GF-D8 (cell line): ENCODE measurements around the gene DPY30.
"Not testable (repeated sequence)": the region's sequence is repeated elsewhere in the genome, so short reads cannot be mapped to it uniquely, and the experiment has no call there.

Experiments used
- DNase-seq: peaks from one replicate; lab custom pipeline; 2025; lab: John Stamatoyannopoulos, UW

The DPY30 gene

DNA sequence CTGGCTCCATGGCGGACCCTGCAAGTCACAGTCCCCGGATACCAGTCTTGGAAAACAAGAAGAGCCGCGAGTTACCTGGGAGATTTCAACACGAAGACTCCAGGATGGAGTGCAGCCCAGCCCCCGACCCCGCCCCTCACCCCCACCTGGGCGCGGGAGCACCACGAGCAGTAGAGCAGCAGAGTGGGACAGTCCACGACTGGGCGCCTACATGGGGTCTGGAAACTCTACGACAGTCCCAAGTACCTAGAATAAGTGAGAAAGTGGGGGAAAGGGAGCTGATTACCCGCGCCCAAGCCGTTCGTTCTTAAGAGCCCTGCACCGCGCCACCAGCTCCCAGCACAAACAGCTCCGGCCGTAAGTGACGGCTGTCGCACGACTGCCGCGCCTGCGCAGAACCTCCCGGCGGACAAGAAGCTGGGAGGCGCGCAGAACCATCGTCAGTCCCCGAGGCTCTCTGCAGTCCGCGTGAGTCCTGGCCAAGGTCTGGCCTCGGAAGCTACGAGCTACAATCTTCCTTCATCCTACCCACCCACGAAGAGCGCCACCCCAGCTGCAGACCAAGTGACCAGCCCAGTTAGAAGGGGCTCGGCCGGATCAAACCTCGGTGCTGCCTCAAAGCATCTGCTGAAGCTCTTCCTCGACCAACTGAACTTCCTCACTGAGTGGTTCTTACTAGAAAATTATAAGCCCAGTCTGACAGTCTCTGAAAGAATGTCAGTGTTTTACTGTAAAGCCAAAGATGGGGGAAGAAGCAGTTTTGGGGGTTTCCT is at the start of gene DPY30:
DPY30 (minus strand) TSS at position 359 of the 773 bp plus-strand sequence; CDS start at position 10, 349 bp downstream.
- peak; percentile 80 for DNase-seq

DNA sequence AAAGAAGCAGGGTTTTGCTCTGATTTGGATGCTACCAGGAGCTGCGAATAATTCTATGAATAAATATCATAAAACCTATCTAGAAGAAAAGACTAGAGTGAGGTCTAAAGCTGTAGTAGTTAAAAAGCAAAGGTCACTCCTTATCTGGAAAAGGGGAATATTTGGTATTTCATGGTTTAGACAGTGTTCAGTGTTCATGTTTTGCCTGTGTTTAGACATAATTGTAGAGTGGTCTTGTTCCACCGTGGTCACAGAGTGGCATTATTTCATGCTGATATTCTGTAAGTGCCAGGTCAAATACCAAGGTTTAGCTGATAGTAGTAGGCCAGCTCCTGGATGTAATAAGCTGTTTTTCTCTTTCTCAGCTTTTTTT is 34.5 kb upstream of the DPY30 start:
- DNase-seq = no peak

DNA sequence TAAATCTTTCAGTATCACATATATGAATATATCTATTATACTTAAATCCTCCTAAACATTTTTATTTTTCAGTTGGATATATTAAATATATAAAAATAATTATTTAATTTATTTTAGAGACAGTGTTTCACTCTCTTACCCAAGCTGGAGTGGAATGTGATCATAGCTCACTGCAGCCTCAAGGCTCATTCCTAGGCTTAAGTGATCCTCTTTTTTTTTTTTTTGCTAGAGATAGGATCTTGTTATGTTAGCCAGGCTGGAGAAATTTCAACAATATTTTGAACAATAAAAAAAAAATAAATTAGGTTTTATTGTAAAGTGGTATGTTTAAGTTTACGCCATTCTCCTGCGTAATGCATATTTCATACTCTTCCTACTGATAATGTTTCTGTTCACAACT is 27.9 kb upstream of the DPY30 start:
- DNase-seq = no peak

DNA sequence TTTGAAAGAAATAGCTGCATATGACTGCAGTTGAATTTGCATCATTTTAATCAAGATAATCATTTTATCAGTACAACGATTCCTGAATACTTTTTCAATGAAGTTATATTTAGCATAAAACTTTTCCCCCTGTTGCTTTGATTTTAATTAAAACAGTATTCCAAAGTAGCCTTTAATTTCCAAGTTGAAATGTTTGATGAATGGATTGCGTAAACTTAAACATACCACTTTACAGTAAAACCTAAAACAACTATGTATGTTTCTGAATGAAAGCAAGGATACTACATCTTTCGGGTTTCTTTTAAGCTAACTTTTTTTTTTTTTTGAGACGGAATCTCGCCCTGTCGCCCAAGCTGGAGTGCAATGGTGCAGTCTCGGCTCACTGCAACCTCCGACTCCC is 25.1 kb upstream of the DPY30 start:
- no peak for DNase-seq

DNA sequence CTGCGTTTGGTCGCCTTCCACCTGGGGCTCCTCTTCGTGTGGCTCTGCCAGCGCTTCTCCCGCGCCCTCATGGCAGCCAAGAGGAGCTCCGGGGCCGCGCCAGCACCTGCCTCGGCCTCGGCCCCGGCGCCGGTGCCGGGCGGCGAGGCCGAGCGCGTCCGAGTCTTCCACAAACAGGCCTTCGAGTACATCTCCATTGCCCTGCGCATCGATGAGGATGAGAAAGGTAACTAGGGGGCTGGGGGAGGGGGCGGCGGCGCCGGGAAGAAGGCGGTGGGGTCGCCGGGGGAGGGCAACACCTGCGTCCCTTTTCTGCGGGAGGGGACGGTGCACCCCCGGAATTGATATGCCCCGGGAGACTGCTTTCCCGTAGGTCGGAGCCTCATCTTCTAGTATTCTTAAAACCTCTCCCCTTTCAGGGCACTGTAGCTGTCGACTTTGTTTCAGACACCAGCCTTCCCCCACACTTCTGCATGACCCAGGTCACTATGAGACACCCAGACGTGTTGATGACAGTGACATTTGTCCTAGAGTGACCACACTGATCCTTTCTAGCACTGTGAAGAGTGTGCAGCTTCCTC is 24.5 kb upstream of the DPY30 start:
- DNase-seq = no peak

DNA sequence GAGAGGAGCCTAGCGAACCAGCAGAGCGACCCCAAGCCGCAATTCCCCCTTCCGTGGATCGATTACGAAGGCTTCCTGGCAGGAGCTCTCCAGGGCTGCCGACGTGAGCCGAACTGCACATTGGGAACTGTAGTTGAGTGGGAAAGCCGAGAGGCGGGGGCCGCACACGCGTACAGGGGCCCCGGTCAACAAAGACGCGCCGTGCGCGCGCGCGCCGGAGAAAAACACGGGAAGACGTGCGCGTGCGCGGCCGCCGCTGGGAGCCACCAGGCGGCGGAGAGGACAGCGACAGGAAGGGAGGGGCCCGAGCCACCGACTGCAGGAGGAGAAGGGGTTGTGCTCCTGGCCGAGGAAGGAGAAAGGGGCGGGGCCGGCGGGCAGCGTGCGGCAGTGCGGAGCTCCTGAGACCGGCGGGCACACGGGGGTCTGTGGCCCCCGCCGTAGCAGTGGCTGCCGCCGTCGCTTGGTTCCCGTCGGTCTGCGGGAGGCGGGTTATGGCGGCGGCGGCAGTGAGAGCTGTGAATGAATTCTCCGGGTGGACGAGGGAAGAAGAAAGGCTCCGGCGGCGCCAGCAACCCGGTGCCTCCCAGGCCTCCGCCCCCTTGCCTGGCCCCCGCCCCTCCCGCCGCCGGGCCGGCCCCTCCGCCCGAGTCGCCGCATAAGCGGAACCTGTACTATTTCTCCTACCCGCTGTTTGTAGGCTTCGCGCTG is 23.9 kb upstream of the DPY30 start, which contains the start of gene SPAST:
SPAST (plus strand) TSS at position 247 of the 711 bp plus-strand sequence; CDS start at position 523, 276 bp downstream.
- peak; percentile 96 for DNase-seq

DNA sequence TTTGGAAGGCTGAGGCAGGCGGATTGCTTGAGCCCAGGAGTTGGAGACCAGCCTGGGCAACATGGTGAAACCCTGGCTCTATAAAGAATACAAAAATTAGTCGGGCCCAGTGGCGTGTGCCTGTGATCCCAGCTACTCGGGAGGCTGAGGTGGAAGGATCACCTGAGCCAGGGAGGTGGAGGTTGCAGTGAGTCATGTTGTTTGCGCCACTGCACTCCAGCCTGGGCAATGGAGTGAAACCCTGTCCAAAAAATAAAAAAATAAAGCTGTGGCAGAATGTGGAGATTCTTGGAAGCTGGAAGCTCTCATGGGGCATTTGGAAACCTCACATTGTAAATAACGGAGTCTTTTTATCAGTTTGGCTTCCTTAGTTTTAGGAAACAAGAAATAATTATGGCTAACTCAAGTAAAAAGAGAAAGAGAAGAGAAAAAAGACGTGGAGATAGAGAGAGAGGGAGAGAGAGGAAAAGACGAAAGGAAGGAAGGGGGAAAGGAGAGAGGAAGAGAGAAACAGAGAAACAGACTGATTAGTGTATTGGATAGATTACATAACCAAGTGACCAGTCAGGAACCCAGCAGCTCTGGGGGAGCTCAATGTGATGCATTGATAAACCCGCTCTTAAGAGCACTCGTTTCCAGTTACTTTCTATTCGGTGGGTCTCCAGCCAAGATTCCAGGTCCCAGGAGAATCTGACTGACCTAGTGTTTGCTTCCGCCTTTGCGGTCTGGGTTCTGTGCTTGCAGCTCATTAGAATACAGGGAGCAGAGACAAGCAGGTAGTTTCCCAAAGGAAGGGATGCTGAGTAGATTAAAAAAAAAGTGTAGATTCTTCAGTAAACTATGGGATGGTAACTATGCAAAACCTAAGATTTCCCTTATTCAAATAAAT is 22.6 kb upstream of the DPY30 start:
- peak; percentile 26 for DNase-seq

DNA sequence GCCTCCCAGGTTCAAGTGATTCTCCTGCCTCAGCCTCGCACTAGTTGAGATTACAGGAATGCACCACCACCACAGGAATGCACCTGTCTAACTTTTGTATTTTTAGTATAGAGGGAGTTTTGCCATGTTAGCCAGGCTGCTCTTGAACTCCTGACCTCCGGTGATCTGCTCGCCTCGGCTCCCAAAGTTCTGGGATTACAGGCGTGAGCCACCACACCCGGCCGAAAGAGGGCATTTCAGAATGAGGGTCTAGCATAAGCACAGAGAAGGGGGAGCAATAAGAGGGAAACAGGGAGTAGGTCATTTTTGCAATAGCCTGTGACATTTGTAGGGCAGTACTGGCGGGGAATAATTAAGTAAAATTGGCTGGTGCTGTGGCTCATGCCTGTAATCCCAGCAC is 21.8 kb upstream of the DPY30 start:
- DNase-seq = no peak

DNA sequence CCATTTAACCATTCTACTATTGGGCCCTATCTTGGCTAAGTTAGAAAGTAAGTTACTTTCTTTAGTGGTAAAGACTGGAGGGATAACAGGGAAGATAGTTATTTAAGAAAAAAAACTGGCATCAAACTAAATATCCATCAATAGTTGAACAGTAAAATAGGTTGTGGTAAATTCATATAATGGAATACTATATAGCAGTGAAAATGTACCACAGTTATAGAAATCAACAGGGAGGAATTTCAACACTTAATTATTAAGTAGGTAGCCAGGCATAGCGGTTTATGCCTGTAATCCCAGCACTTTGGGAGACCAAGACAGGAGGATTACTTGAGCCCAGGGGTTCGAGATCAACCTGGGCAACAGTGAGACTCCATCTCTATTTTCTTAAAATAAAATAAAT is 20.7 kb upstream of the DPY30 start:
- no peak for DNase-seq

DNA sequence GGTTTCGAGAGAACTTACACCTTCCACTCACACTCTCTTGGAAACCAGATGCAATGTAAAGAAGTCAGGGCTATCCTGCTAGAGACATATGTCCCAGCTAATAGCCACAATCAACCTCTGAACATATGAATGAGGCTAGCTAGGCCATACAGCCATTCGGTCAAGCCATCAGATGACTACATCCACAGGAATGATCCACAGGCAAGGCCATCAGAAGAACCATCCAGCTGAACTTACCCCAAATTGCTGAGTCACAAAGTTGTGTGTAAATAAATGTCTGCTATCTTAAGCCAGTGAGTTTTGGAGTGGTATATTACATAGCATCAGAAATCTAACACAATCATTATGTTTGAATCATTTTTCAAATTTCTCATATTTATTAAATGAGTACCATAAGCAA is 18.5 kb upstream of the DPY30 start:
- DNase-seq = no peak

DNA sequence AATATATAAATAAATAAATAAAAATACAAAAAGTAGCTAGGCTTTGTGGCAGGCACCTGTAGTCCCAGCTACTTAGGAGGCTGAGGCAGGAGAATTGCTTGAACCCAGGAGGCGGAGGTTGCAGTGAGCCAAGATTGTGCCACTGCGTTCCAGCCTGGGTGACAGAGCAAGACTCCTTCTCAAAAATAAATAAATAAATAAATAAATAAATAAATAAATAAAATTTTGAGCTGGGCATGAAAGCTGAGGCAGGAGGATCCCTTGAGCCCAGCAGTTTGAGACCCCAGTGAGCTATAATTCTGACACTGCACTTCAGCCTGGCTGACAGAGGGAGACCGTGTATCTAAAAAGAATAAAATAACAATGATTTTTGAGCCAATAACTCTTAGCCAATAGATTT is 15.0 kb upstream of the DPY30 start:
- DNase-seq = not testable (repeated sequence)

DNA sequence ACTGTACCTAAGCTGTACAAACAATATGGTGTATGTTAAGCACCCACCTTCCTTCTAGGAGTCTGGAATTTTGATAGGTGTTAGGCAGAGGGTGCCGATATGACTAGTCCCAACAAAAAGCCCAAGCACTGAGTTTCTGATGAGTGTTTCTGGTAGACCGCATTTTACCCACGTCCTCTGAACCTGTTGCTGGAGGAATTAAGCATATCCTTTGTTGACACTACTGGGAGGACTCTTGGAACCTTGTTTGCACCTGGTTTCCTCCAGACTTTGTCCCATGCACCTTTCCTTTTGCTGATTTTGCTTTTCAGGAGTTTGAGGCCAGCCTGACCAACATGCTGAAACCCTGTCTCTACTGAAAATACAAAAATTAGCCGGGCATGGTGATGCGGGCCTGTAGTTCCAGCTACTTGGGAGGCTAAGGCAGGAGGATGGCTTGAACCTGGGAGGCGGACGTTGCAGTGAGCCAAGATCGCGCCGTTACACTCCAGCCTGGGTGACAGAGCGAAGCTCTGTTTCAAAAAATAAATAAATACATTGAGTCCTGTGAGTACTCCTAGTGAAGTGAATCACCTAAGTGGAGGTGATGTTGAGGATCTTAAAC is 12.3 kb upstream of the DPY30 start:
- no peak for DNase-seq

DNA sequence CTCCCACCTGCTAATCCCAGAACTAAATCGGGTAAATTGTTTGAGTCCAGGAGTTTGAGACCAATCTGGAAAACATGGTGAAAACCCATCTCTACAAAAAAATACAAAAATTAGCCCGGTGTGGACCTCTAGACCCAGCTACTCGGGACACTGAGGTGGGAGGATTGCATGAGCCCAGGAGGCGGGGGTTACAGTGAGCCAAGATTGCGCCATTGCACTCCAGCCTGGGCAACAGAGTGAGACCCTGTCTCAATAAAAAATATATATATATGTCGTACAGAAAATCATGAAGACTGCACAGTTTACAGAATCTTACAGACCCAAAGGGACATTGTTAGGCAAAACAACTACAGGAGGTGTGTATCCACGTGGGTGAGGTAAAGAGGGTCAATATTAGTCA is 4.0 kb upstream of the DPY30 start:
- no peak for DNase-seq

DNA sequence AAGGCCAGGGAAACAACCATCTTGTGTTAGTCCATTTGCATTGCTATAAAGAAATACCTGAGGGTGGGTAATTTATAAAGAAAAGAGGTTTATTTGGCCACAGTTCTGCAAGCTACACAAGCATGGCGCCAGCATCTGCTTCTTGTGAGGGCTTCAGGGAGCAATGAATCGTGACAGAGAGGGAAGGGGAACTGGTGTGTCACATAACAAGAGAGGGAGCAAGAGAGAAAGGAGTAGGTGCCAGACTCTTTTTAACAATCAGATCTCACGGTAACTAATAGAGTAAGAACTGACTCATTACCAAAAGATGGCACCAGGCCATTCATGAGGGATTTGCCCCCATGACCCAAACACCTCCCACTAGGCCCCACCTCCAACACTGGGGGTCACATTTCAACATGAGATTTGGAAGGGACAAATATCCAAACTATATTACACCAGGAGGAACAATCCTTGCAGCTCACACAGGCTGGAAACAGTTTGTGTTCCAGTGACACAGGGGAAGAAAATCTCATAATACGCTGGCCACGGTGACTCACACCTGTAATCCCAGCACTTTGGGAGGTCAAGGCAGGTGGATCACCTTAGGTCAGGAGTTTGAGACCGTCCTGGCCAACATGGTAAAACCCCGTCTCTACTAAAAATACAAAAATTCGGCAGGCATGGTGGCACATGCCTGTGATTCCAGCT is 5.3 kb downstream of the DPY30 start:
- DNase-seq = not testable (repeated sequence)

DNA sequence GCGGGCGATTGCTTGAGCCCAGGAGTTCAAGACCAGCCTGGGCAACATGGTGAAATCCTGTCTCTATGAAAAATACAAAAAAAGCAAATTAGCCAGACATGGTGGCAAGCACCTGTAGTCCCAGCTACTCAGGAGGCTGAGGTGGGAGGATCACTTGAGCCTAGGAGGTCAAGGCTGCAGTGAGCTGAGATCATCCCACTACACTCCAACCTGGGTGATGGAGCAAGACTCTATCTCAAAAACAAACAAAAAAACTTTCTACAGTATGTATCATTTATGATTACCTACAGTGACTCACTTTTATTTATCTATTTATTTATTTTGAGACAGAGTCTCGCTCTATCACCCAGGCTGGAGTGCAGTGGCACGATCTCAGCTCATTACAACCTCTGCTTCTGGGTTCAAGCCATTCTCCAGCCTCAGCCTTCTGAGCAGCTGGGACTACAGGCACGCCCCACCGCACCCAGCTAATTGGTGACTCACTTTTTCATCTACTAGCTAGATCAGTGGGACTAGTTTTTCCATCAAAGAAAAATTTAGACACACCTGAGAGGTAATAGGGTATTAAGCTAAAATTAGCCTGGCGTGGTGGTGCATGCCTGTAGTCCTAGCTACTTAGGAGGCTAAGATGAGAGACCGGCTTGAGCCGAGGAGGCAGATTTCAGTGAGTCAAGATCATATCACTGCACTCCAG is 20.7 kb downstream of the DPY30 start:
- DNase-seq = not testable (repeated sequence)

DNA sequence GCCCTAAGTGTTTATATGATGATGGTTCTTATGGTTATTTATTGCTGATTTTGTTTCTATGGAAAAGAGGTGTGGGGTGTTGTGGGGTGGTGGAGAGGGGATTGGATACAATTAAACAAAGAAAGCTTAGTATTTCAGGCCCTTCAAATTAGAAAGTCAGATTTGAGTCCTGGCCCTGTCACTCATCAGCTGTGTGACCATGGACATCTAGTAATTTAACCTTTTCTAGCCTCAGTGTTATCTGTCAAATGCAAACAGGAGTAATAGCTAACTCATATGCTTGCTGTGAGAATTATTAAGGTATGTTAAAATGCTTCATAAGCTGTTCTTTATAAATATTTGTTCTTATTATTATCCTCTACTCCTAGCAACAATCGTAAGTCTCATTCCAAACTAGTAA is 26.7 kb downstream of the DPY30 start:
- no peak for DNase-seq

DNA sequence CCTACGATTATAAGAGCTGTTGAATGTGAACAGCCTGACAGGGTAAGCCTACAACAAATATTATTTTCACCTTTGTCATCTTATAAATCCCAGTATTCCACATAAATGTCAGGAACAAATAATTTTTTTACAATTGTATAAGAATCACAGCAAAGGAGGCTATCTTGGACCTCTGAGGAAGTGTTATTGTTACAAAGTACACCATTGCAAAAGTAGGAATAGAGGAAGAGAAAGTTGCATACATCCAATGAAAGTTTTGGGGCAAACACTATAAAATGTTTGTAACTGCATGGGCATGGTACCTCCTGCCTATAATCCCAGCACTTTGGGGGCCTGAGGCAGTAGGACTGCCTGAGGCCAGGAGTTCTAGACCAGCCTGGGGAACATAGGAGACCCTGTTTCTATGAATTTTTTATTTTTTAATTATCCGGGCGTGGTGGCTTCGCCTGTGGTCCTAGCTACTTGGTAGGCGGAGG is 28.1 kb downstream of the DPY30 start:
- DNase-seq = no peak

DNA sequence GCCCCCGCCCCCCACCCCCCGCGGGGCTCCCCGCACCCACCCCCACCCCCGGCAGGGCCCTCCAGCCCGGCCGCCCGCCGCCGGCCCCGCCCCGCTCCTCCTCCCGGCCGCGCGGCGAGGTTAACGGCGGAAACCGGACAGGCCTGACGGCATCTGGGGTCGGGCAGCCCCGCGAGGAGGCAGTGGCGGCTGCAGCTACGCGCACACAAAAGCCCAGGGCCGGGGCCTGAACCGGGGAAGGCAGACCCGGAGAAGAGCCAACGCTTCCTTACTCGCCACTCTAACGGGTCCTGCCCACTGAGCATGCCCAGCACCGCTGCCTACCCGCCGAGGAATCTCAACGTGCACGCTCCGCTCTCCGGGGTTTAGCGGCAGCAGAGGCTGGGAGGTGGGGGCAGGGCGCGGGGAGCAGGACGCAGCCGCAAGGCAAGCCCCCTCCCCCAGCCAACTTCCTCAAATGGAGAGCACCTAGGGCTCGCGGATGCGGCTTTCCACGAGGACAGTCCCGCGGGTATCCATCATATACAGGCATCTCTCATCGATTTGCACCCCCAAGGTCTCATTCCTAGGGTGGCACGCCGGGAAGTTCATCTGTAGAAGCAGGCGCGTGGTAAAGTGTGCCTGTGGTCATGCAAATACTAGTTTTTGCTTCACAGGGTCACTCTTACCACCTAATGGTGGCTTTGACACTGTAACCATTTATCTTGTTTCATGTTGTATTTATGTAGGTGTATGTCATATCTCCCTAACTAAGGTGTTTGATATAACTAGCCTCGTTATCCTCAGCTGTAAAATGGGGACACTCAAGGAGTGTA is 28.7 kb downstream of the DPY30 start, which contains the start of gene MEMO1:
MEMO1 (minus strand) TSS at position 339 of the 815 bp plus-strand sequence. CDS start 761 bp downstream, outside the sequence.
- DNase-seq = peak; percentile 91

DNA sequence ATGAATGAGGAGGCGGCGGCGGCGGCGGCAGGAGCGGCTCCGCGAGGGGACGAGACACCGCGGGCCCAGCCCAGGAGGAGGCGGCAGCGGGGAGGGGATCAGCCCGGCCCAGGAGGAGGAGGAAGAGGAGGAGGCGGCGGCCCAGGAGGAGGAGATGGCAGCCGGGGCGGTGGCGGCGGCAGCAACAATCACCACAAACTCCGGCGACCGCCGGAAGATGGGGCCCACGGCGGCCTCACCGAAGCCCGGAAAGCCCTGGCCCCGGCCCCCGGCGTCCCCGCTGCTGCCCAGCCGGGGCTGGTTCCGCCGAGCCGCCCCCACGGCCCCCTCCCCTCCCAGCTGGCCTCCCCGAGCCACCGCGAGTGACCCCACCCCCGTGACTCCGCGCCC is 29.3 kb downstream of the DPY30 start:
- peak; percentile 46 for DNase-seq
